Mammary epithelial cell (primary cell): Measurements from ENCODE around the gene OAT.

Source experiments
- CTCF ChIP-seq, 2 donors: IDR thresholded peaks in 1 of 2; conservative IDR thresholded peaks in 1 of 2; 2 replicates each; pipeline ENCODE4 v1.5.1; 2011 to 2012; ENCODE audit warnings: inconsistent platforms in 2 of 2, low read length in 2 of 2, mild to moderate bottlenecking in 2 of 2, control low read depth in 1 of 2, low read depth in 1 of 2; ENCODE audit not compliant: insufficient read depth in 1 of 2; ENCODE audit errors: extremely low read depth in 1 of 2
- EZH2 ChIP-seq: IDR thresholded peaks from 2 replicates; pipeline ENCODE4 v1.6.1; 2012; ENCODE audit warnings: low read length, inconsistent platforms, borderline replicate concordance

GRCh38 chr10:124403548-124403947 is 15.2 kb downstream of the OAT start:
- peak; percentile 61 to 64 for TF ChIP-seq CTCF (conservative IDR thresholded peaks at IDR 0.05 in 1 of 2, IDR thresholded peaks at IDR 0.05 in 1 of 2; ENCODE audit: extremely low read depth in 1 of 2, insufficient read depth in 1 of 2, low read depth in 1 of 2, low read length in 2 of 2)
- no peak for TF ChIP-seq EZH2
